Measurements from ENCODE around the gene MYBBP1A.
A peak's percentile ranks its signal among the peaks of the same experiment; 100 is the strongest.

The MYBBP1A gene

GRCh38 chr17:4520060-4520893 lies 34.9 kb downstream of the MYBBP1A start:
- TF ChIP-seq, protein P1, sequence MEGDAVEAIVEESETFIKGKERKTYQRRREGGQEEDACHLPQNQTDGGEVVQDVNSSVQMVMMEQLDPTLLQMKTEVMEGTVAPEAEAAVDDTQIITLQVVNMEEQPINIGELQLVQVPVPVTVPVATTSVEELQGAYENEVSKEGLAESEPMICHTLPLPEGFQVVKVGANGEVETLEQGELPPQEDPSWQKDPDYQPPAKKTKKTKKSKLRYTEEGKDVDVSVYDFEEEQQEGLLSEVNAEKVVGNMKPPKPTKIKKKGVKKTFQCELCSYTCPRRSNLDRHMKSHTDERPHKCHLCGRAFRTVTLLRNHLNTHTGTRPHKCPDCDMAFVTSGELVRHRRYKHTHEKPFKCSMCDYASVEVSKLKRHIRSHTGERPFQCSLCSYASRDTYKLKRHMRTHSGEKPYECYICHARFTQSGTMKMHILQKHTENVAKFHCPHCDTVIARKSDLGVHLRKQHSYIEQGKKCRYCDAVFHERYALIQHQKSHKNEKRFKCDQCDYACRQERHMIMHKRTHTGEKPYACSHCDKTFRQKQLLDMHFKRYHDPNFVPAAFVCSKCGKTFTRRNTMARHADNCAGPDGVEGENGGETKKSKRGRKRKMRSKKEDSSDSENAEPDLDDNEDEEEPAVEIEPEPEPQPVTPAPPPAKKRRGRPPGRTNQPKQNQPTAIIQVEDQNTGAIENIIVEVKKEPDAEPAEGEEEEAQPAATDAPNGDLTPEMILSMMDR (IDR thresholded peaks at IDR 0.05; ENCODE audit: borderline replicate concordance, insufficient read depth, low read depth, low read length), result no peak
- H3K4me3 ChIP-seq (ENCODE audit: low read depth, low read length), result no peak overlapping the region

GRCh38 chr17:4519361-4519788 lies 35.8 kb downstream of the MYBBP1A start:
- H3K4me3 ChIP-seq (ENCODE audit: low read depth, low read length), result no peak overlapping the region

DNA sequence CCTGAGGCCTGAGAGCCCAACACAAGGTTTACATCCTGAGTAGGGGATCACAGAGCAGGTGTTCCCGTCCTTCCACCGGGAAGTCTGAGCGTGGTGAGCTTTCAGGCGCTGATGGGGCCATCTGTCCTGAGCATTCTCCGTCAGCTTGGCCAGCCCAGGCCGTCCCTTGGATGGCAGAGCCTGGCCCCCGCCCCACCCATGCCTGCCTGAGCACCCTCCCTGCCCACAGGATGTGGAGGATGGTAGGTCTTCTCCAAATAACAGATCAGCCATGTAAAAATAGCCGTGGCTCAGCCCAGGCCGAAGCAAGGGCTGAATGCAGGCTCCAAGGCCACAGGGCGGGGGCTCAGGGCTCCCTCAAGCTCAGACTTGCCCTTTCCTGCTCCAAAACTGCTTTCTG lies 36.3 kb downstream of the MYBBP1A start:
- H3K4me3 ChIP-seq (ENCODE audit: low read depth, low read length), result peak overlapping the region; percentile 19
- TF ChIP-seq, protein P1 (IDR thresholded peaks at IDR 0.05; ENCODE audit: borderline replicate concordance, insufficient read depth, low read depth, low read length), result no peak

More at GRCh38 chr17:4519361-4519788, 35.8 kb downstream of the MYBBP1A start:
- TF ChIP-seq, protein P1 (IDR thresholded peaks at IDR 0.05; ENCODE audit: borderline replicate concordance, insufficient read depth, low read depth, low read length), result no peak

DNA sequence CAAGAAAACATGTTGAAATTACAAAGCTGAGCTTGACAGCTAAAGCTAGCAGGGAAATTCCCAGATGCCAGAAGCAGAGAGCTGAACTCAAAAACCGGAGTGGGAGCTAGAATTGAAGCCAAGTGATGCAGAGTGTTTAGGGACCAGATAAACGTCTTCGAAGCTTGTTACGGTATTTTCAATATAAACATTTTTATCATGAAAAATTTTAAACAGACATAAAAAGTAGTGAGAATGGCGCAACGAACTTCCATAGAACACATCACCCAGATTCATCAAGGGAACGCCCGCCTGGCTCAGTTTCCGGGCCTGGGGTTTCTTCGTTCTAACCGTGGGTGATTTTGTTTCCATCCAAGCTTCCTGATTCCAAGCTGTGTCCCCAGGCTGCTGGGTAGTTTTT lies 38.4 kb downstream of the MYBBP1A start:
- TF ChIP-seq, protein P1 (IDR thresholded peaks at IDR 0.05; ENCODE audit: borderline replicate concordance, insufficient read depth, low read depth, low read length), result no peak
- H3K4me3 ChIP-seq (ENCODE audit: low read depth, low read length), result no peak overlapping the region

DNA sequence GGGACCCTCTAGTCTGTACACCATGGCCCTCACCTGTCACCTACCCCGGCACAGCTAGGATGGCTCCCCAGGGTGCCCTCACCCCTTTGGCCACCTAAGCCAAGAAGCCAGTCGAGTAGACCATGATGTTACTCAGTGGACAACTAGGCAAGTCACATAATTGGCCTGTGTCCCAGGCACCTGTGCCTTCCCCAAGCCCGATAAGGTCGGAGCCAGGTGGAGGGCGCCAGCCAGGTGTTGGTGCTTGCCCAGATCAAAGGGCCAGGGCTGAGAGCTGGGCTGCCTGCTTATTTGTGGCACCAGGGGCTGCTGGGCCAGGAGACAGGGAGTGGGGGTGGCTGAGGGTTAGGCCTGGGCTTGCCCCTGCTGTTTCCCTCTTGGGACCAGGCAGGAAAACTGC lies 39.7 kb downstream of the MYBBP1A start:
- TF ChIP-seq, protein P1 (IDR thresholded peaks at IDR 0.05; ENCODE audit: borderline replicate concordance, insufficient read depth, low read depth, low read length), result no peak
- H3K4me3 ChIP-seq (ENCODE audit: low read depth, low read length), result no peak overlapping the region

- TF ChIP-seq, protein P1 (IDR thresholded peaks at IDR 0.05; ENCODE audit: borderline replicate concordance, insufficient read depth, low read depth, low read length), result no peak
These were observed 40.4 kb downstream of the MYBBP1A start for GRCh38 chr17:4514779-4515178.

GRCh38 chr17:4514206-4514605 lies 41.0 kb downstream of the MYBBP1A start:
- TF ChIP-seq, protein P1 (IDR thresholded peaks at IDR 0.05; ENCODE audit: borderline replicate concordance, insufficient read depth, low read depth, low read length), result no peak
- no peak overlapping the region for H3K4me3 ChIP-seq (ENCODE audit: low read depth, low read length)

More at GRCh38 chr17:4514779-4515178, 40.4 kb downstream of the MYBBP1A start:
- H3K4me3 ChIP-seq (ENCODE audit: low read depth, low read length), result no peak overlapping the region

Measured in GM12875 (cell line).